Measurements from ENCODE around the gene ANXA11.
"Not testable (repeated sequence)": the region's sequence is repeated elsewhere in the genome, so short reads cannot be mapped to it uniquely, and the experiment has no call there.

- not testable (repeated sequence) for TF ChIP-seq CTCF, POLR2A (IDR thresholded peaks at IDR 0.05)
These were observed 7.3 kb upstream of the ANXA11 start for GRCh38 chr10:80212535-80213115.
